Neuron (in vitro differentiated cells): ENCODE results near the gene GFM1.

ENCODE experiments used
- H2AFZ ChIP-seq: one replicate; pipeline ENCODE4 v1.6.1; 2013; ENCODE audit warnings: low read depth, mild to moderate bottlenecking, inconsistent platforms, low read length, moderate library complexity
- H3K27me3 ChIP-seq: one replicate; pipeline ENCODE4 v1.6.1; 2013; ENCODE audit warnings: low read length; ENCODE audit not compliant: insufficient read depth
- H3K36me3 ChIP-seq: one replicate; pipeline ENCODE4 v1.6.1; 2013; ENCODE audit warnings: low read length; ENCODE audit not compliant: insufficient read depth
- H3K4me1 ChIP-seq: one replicate; pipeline ENCODE4 v1.6.1; 2013; ENCODE audit warnings: low read length; ENCODE audit not compliant: insufficient read depth
- H3K4me3 ChIP-seq: 2 replicates; pipeline ENCODE4 v1.5.1; 2013; ENCODE audit warnings: mild to moderate bottlenecking, low read length, moderate library complexity
- H3K9me3 ChIP-seq: one replicate; pipeline ENCODE4 v1.6.1; 2013; ENCODE audit warnings: low read length

The GFM1 gene

DNA sequence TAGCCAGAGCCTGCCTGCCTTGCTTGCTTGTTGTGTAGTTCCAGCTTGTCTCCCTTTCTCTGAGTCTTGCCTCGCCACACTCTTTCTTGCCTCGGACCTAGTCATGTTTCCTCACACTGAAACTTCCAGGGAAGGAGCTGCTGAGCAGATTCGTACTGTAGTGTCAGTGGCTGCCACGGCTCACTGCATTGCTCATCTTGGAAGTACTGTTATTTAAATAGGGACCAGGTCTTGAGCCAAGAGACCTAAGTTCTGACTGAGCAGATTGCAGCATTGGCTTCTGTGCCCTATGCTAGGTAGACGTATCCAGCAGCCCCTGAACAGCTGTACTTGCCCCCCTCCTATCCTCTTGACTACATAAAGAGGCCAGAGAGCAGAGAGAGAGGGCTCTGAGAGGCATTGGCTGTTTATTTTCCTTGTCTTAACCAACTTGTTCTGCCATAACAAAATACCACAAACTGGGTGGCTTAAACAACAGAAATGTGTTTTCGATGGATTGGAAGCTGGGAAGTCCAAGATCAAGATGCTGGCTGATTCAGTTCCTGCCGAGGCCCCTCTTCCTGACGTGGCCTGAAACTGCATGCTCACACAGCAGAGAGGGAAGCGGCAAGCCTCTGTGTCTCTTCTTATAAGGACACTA, 93.8 kb downstream of the GFM1 start:
- no peaks in the 10 kb centered on the region for H3K36me3 ChIP-seq
- H3K9me3 ChIP-seq, result no peaks in the 10 kb centered on the region
- no peaks in the 10 kb centered on the region for H3K4me1 ChIP-seq
- H2AFZ ChIP-seq, result no peak overlapping the region
- no peak overlapping the region for H3K4me3 ChIP-seq
- no peaks in the 10 kb centered on the region for H3K27me3 ChIP-seq

DNA sequence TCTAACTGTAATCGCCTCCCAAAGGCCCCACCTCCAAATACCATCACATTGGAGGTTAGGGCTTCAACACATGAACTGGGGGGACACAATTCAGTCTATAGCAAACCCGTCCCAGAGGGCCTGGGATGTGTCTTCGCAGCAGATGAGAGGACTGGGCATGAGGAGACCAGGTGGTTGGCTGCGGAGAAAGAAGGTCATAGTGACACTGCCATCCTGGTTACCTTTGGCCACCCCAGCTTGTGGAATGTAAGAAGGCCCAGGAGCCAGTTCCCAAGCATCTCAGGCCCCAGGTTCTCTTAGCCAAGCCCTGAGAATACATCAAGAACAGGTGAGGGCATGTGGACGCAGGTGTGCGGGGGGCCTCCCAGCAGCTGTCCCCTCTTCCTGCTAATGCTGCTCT, 94.3 kb downstream of the GFM1 start:
- Histone ChIP-seq H3K36me3 (no peaks in the 10 kb centered on the region), H3K27me3 (no peaks in the 10 kb centered on the region), H3K9me3 (no peaks in the 10 kb centered on the region)

DNA sequence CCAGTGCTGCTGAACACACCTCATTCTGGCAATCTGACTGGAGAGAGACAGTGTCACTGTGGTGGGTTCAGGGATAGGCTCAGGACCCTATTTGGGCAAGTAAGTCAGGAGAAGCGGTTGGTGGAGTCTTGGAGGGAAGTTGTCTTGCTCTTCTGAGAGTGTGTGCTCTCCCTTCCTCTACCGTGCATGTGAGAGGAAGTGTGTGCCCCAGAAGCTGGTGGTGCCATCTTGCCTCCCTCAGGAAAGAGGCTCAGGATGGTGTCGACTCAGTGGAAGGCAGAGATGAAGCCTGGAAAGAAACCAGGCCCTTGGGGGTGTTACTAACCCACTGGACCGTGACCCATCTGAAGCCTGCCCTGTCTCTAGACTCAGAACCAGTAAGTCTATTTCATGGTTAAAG, 94.8 kb downstream of the GFM1 start:
- H3K4me1 ChIP-seq, result no peaks in the 10 kb centered on the region
- no peaks in the 10 kb centered on the region for H3K27me3 ChIP-seq
- no peak overlapping the region for H2AFZ ChIP-seq
- no peaks in the 10 kb centered on the region for H3K9me3 ChIP-seq
- no peaks in the 10 kb centered on the region for H3K36me3 ChIP-seq
- no peak overlapping the region for H3K4me3 ChIP-seq

More for the DNA sequence above, 94.3 kb downstream of the GFM1 start:
- Histone ChIP-seq H2AFZ (no peak overlapping the region), H3K4me3 (no peak overlapping the region), H3K4me1 (no peaks in the 10 kb centered on the region)

DNA sequence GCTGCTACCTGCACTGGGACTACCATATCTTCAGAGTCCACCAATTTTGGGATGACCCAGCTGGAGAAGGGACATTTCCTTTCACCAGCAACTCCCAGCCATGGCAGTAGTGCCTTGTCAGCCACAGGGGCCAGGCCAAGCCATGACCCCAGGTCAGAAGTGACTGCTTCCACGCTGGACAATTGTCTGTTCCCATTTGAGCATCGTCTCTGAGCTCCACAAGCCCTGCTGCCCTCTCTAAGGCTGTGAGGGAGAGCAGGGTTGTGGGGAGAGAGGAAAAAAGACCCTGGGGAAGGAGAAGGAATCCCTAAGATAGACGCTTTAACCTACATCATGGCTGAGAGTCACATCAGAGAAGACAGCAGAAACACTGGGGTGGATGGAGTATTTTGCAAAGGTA, 95.3 kb downstream of the GFM1 start:
- no peaks in the 10 kb centered on the region for H3K36me3 ChIP-seq
- no peaks in the 10 kb centered on the region for H3K27me3 ChIP-seq
- no peak overlapping the region for H3K4me3 ChIP-seq
- H3K9me3 ChIP-seq, result no peaks in the 10 kb centered on the region
- H3K4me1 ChIP-seq, result no peaks in the 10 kb centered on the region
- no peak overlapping the region for H2AFZ ChIP-seq
